Activated naive CD4-positive, alpha-beta T cell treated with anti-CD3 and anti-CD28 coated beads for 36 hours (primary cell): Measurements from ENCODE around the gene GPR155. TPM values are rescaled to one million over a fixed set of nuclear protein-coding genes. Genes with fewer than 3 reads are reported as not detected.
"Not testable (repeated sequence)": the region's sequence is repeated elsewhere in the genome, so short reads cannot be mapped to it uniquely, and the experiment has no call there.

ENCODE experiments used
- CTCF ChIA-PET: fragments of 350-600 bp; sonication (Branson Sonifier 250); formaldehyde crosslinking; loops from one replicate; lab custom pipeline; 2021; ENCODE audit warnings: antibody characterized with exemption; lab: Charles Lee
- DNase-seq: peaks from one replicate; pipeline ENCODE4 v3.0.0-alpha.2; 2020
- H3K27ac Mint-ChIP-seq: one replicate; pipeline ENCODE4 v1.8.0; 2021; ENCODE audit warnings: mild to moderate bottlenecking, mixed read lengths
- H3K27me3 Mint-ChIP-seq: one replicate; pipeline ENCODE4 v1.8.0; 2021; ENCODE audit warnings: low read depth, mixed read lengths
- H3K36me3 Mint-ChIP-seq: one replicate; pipeline ENCODE4 v1.8.0; 2021; ENCODE audit warnings: low read depth, mixed read lengths
- H3K4me1 Mint-ChIP-seq: one replicate; pipeline ENCODE4 v1.8.0; 2021; ENCODE audit warnings: low read depth, mixed read lengths
- H3K4me3 Mint-ChIP-seq: one replicate; pipeline ENCODE4 v1.8.0; 2021; ENCODE audit warnings: mild to moderate bottlenecking, moderate library complexity, mixed read lengths
- H3K9me3 Mint-ChIP-seq: one replicate; pipeline ENCODE4 v1.8.0; 2021; ENCODE audit warnings: mixed read lengths
- intact Hi-C: fragments of 100-400 bp; cut with micrococcal nuclease; formaldehyde crosslinking; loops from one replicate; pipeline ENCODE4 v1.15.1; 2023
- total RNA-seq, 2 experiments: library from RNA; stranded (reverse); gene quantifications; one replicate each; pipeline ENCODE4 v1.2.3, GENCODE V29; 2021

Gene GPR155
- total RNA-seq, 2 experiments from 2014 or later, result 9.2 to 11.0 TPM

DNA sequence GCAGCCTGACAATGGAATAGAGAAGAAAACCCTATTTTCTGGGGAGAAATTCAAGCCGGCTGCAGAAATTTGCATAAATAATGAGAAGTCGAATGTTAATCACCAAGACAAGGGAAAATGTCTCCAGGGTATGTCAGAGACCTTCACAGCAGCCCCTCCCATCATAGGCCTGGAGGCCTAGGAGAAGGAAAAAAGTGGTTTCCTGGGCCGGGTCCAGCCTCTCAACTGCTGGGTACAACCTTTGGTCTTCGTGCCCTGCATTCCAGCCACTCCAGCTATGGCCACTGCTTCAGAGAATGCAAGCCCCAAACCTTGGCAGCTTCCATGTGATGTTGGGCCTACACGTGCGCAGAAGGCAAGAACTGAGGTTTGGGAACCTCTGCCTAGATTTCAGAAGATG is 97.3 kb downstream of the GPR155 start:
- CTCF ChIA-PET, result no interaction called here
- Mint-ChIP-seq H3K4me1 (peaks cover 36% of the 10 kb centered on the region), H3K36me3 (peaks cover 28% of the 10 kb centered on the region), H3K27me3 (no peaks in the 10 kb centered on the region), H3K27ac (no peak overlapping the region), H3K4me3 (no peak overlapping the region), H3K9me3 (no peaks in the 10 kb centered on the region)
- DNase-seq, result no peak
- intact Hi-C loops, result no loop called here

DNA sequence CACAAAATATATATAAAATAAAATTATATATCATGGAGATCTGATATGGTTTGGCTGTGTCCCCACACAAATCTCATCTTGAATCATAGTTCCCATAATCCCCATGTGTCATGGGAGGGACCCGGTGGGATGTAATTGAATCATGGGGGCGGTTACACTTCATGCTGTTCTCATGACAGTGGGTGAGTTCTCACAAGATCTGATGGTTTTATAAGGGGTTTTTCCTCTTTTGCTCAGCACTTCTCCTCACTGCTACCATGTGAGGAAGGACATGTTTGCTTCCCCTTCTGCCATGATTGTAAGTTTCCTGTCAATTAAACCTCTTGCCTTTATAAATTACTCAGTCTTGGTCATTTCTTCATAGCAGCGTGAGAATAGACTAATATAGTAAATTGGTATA is 98.1 kb downstream of the GPR155 start:
- DNase-seq, H3K9me3 Mint-ChIP-seq, H3K4me3 Mint-ChIP-seq, CTCF ChIA-PET, intact Hi-C loops, H3K27me3 Mint-ChIP-seq, H3K27ac Mint-ChIP-seq: not testable (repeated sequence)
- peaks cover 31% of the 10 kb centered on the region for H3K36me3 Mint-ChIP-seq
- peaks cover 33% of the 10 kb centered on the region for H3K4me1 Mint-ChIP-seq

DNA sequence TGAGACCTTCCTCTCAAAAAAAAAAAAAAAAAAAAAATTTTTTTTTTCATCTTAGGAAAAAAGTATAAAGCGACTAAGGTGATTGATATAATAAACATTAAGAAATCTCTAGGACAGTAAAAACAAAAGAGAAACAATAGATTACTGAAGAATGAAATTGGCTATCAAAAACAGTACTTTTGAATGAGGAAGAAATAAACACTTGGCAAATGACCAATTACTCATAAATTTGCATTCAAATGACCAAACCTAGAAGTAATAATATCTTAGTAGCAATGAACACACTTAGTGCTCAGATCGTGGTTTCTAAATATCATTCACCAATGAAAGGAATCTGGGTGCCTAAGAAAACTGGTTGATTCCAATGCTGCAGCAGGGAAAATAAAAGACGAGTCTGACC is 101.6 kb downstream of the GPR155 start:
- Mint-ChIP-seq H3K4me1 (peaks cover 17% of the 10 kb centered on the region), H3K9me3 (no peaks in the 10 kb centered on the region), H3K27me3 (no peaks in the 10 kb centered on the region), H3K4me3 (no peak overlapping the region), H3K36me3 (peaks cover 25% of the 10 kb centered on the region), H3K27ac (no peak overlapping the region)
- CTCF ChIA-PET, result no interaction called here
- DNase-seq, result no peak
- intact Hi-C loops, result no loop called here

DNA sequence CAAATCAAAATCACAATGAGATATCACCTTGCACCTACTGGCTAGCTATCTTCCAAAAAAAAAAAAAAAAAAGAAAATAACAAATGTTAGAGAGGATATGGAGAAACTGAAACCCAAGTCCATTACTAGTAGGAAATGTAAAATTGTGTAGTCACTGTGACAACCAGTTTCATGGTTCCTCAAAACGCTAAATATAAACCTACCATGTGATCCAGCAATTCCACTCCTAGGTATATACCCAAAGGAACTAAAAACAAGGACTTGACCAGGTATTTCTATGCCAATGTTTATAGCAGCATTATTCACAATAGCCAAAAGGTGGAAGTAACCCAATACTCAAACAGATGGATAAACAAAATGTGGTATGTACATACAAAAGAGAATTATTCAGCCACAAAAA is 103.0 kb downstream of the GPR155 start:
- CTCF ChIA-PET, result interaction anchor here (1.0 kb wide), 1 partner anchor 12 kb away, joined by 4 read pairs; the partner anchor contains the start of gene SCRN3
- H3K9me3 Mint-ChIP-seq, result no peaks in the 10 kb centered on the region

More for the DNA sequence above, 103.0 kb downstream of the GPR155 start:
- Mint-ChIP-seq H3K27ac (no peak overlapping the region), H3K4me1 (peaks cover 12% of the 10 kb centered on the region), H3K27me3 (no peaks in the 10 kb centered on the region), H3K4me3 (no peak overlapping the region), H3K36me3 (peaks cover 27% of the 10 kb centered on the region)
- no peak for DNase-seq
- intact Hi-C loops, result no loop called here

Other genes with a start within 250 kb of the GPR155 start
- gene OLA1, start 238.5 kb downstream of the GPR155 start, total RNA-seq, result 100 to 1,000 TPM; 140 to 142 TPM
- gene SP9, start 152.1 kb downstream of the GPR155 start, total RNA-seq, result not detected
- gene SCRN3, start 91.3 kb downstream of the GPR155 start, total RNA-seq, result 10 to 100 TPM; 10.7 to 12.3 TPM
- 100 to 1,000 TPM; 167 TPM for gene WIPF1, start 110.8 kb upstream of the GPR155 start, total RNA-seq